A549 (cell line): Measurements from ENCODE around the gene ATP5F1D. TPM values are rescaled to one million over a fixed set of nuclear protein-coding genes. Genes with fewer than 3 reads are reported as not detected.
A peak's percentile ranks its signal among the peaks of the same experiment; 100 is the strongest.

Source experiments
- ATAC-seq, 2 experiments: fragments of 200-7000 bp in 1 of 2; fragments of >200 bp in 1 of 2; cut with Nextera tagmentation in 1 of 2; cut with Tn5 transposase in 1 of 2; 3 replicates each; pipeline versions ENCODE4 v1.8.0 to v1.9.1; 2018 to 2020; ENCODE audit warnings: mild to moderate bottlenecking in 1 of 2, moderate library complexity in 1 of 2
- CTCF ChIA-PET: fragments of 300-600 bp; sonication (Branson Sonifier 250); formaldehyde crosslinking; extraction: SDS; loops from one replicate; lab custom pipeline; 2021; ENCODE audit warnings: antibody characterized with exemption, inconsistent platforms; lab: Yijun Ruan, JAX
- POLR2A ChIA-PET: fragments of 350-600 bp; formaldehyde crosslinking; extraction: SDS; loops from one replicate; lab custom pipeline; 2021; ENCODE audit warnings: antibody characterized with exemption, inconsistent platforms; lab: Yijun Ruan, JAX
- DNase-seq, 2 experiments: peaks; one replicate each; pipeline versions ENCODE4 v3.0.0 to v3.0.0-alpha.2; 2011 to 2016; ENCODE audit warnings: low read depth in 1 of 2, low spot score in 1 of 2
- FAIRE-seq: peaks from 2 replicates; lab custom pipeline; 2011; peaks lifted over from hg19 to GRCh38; lab: Jason Lieb, UNC
- H3K27ac ChIP-seq, 2 experiments: fragments of >200 bp; sonication (Bioruptor Twin); formaldehyde crosslinking; 3 replicates each; pipeline ENCODE4 v1.5.1; 2016 to 2017
- H3K4me1 ChIP-seq: fragments of >200 bp; sonication (Bioruptor Twin); formaldehyde crosslinking; 3 replicates; pipeline ENCODE4 v1.6.1; 2016
- H3K4me2 ChIP-seq: fragments of >200 bp; sonication (Bioruptor Twin); formaldehyde crosslinking; 3 replicates; pipeline ENCODE4 v1.6.1; 2016
- H3K4me3 ChIP-seq: fragments of >200 bp; sonication (Bioruptor Twin); formaldehyde crosslinking; 3 replicates; pipeline ENCODE4 v1.5.1; 2016
- H3K9me3 ChIP-seq: fragments of >200 bp; sonication (Bioruptor Twin); formaldehyde crosslinking; 3 replicates; pipeline ENCODE4 v1.6.1; 2016
- ATOH8 ChIP-seq: fragments of 250-450 bp; sonication (Bioruptor Pico); IDR thresholded peaks from 2 replicates; pipeline ENCODE4 v1.5.0; 2020; ENCODE audit warnings: low read depth, mild to moderate bottlenecking, moderate library complexity
- CBX2 ChIP-seq: fragments of 200-600 bp; sonication (generic); IDR thresholded peaks from 2 replicates; pipeline ENCODE4 v1.6.1; 2016; ENCODE audit warnings: low read depth, mild to moderate bottlenecking, borderline replicate concordance
- CEBPB ChIP-seq, 2 experiments: fragments of >200 bp in 1 of 2; sonication (Bioruptor Twin) in 1 of 2; formaldehyde crosslinking in 1 of 2; IDR thresholded peaks; 2 replicates each; pipeline ENCODE4 v1.6.1; 2012 to 2016
- ESRRA ChIP-seq: fragments of 150-350 bp; IDR thresholded peaks from 2 replicates; pipeline ENCODE4 v1.6.1; 2014; ENCODE audit warnings: mild to moderate bottlenecking, low read length, borderline replicate concordance
- FOSB ChIP-seq: fragments of 250-450 bp; sonication (Bioruptor Pico); IDR thresholded peaks from 2 replicates; pipeline ENCODE4 v1.5.0; 2020; ENCODE audit warnings: mild to moderate bottlenecking, moderate library complexity
- GATA3 ChIP-seq: IDR thresholded peaks from 2 replicates; pipeline ENCODE4 v1.6.1; 2012; ENCODE audit warnings: borderline replicate concordance
- HDAC2 ChIP-seq: fragments of 200-600 bp; sonication (generic); IDR thresholded peaks from 2 replicates; pipeline ENCODE4 v1.6.1; 2016
- HEYL ChIP-seq: fragments of 250-450 bp; sonication (Bioruptor Pico); IDR thresholded peaks from 2 replicates; pipeline ENCODE4 v1.8.0; 2021; ENCODE audit warnings: mild to moderate bottlenecking, moderate library complexity
- JUNB ChIP-seq: fragments of >200 bp; sonication (Bioruptor Twin); formaldehyde crosslinking; IDR thresholded peaks from 2 replicates; pipeline ENCODE4 v1.6.1; 2016
- PBX3 ChIP-seq: IDR thresholded peaks from 2 replicates; pipeline ENCODE4 v1.6.1; 2012
- PHF8 ChIP-seq: fragments of 200-600 bp; sonication (generic); IDR thresholded peaks from 2 replicates; pipeline ENCODE4 v1.6.1; 2016; ENCODE audit warnings: low read depth, mild to moderate bottlenecking, antibody characterized with exemption, moderate library complexity, borderline replicate concordance
- POLR2A ChIP-seq: IDR thresholded peaks from 2 replicates; pipeline ENCODE4 v1.6.1; 2012; ENCODE audit warnings: mild to moderate bottlenecking, low read length
- RAD21 ChIP-seq, 2 experiments: fragments of >200 bp in 1 of 2; sonication (Bioruptor Twin) in 1 of 2; formaldehyde crosslinking in 1 of 2; IDR thresholded peaks in 1 of 2; conservative IDR thresholded peaks in 1 of 2; 2 replicates in 1 of 2; 3 replicates in 1 of 2; pipeline ENCODE4 v1.6.1; 2012 to 2018; ENCODE audit warnings: inconsistent platforms in 1 of 2
- REST ChIP-seq: fragments of 200-600 bp; sonication (generic); IDR thresholded peaks from 2 replicates; pipeline ENCODE4 v1.6.1; 2016; ENCODE audit warnings: antibody characterized with exemption, mild to moderate bottlenecking, moderate library complexity
- SREBF2 ChIP-seq: fragments of 450-650 bp; IDR thresholded peaks from 2 replicates; pipeline ENCODE4 v1.6.1; 2014; ENCODE audit warnings: mild to moderate bottlenecking, moderate library complexity
- TFCP2L1 ChIP-seq: fragments of 250-450 bp; sonication (Bioruptor Pico); IDR thresholded peaks from 2 replicates; pipeline ENCODE4 v1.5.0; 2021; ENCODE audit warnings: mild to moderate bottlenecking
- TP53 ChIP-seq: fragments of 250-450 bp; sonication (Bioruptor Pico); IDR thresholded peaks from 2 replicates; pipeline ENCODE4 v1.5.0; 2021; ENCODE audit warnings: mild to moderate bottlenecking, moderate library complexity
- ZFP36 ChIP-seq: fragments of 450-650 bp; IDR thresholded peaks from 2 replicates; pipeline ENCODE4 v1.6.1; 2014; ENCODE audit warnings: borderline replicate concordance; ENCODE audit not compliant: partially characterized antibody
- ZNF302 ChIP-seq: fragments of 250-450 bp; sonication (Bioruptor Pico); IDR thresholded peaks from 2 replicates; pipeline ENCODE4 v1.9.0; 2021; ENCODE audit warnings: inconsistent platforms, mild to moderate bottlenecking, moderate library complexity
- ZSCAN20 ChIP-seq: fragments of 250-450 bp; sonication (Bioruptor Pico); IDR thresholded peaks from 2 replicates; pipeline ENCODE4 v1.8.0; 2022; ENCODE audit warnings: mild to moderate bottlenecking, moderate library complexity
- WGBS: methylation state at CpG from one replicate; pipeline ENCODE4 v1.1.6; 2017; ENCODE audit errors: missing lambda C conversion rate; 5-methylcytosine and 5-hydroxymethylcytosine counted together
- polyA plus RNA-seq, 4 experiments: library from polyadenylated mRNA; depleted of rRNA in 3 of 4; stranded (reverse); fragments of >200 nt; fragmentation: RNase III in 1 of 4; extraction: RNeasy Plus Mini Kit Qiagen cat#74134 plus additional on column Dnase treatment in 1 of 4; gene quantifications; 2 replicates in 3 of 4; 3 replicates in 1 of 4; pipeline ENCODE4 v1.2.3, GENCODE V29; 2011 to 2017
- TF ChIP-seq, protein P1 (sequence below): fragments of 150-350 bp; IDR thresholded peaks from 2 replicates; pipeline ENCODE4 v1.6.1; 2014; ENCODE audit warnings: low read depth, mild to moderate bottlenecking, low read length
- TF ChIP-seq, protein P2 (sequence below): IDR thresholded peaks from 2 replicates; pipeline ENCODE4 v1.6.1; 2012
- TF ChIP-seq, protein P3 (sequence below): fragments of >200 bp; sonication (Bioruptor Twin); formaldehyde crosslinking; IDR thresholded peaks from 2 replicates; pipeline ENCODE4 v1.6.1; 2016

Gene ATP5F1D
- polyA plus RNA-seq, 2 of the 4 experiments (the other 2 are of a cell fraction) = 28.7 to 96.9 TPM

DNA sequence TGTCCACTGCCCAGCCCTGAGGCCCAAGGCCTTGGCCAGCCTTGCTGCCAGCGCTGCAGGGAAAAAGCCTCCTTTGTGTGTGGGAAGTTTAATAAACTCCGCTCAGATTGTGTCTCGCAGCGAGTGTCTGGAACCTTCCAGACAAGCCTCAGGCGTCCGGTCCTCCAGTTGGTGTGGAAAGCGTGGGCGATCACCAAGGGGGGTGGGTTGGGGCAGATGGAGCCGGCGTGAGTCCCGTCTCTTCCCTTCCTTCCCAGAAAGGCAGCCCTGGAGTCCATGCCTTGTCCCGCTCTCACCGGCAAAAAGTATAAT lies 31.4 kb upstream of the ATP5F1D start:
- no peak for FAIRE-seq
- CTCF ChIA-PET = interaction anchor here (0.9 to 3.5 kb wide), 2 partner anchors 10 to 13 kb away, joined by 3 to 17 read pairs; no protein-coding TSS in a partner anchor
- TF ChIP-seq CBX2 (no peak), ZSCAN20 (CRISPR knock-in tag) (no peak), HDAC2 (no peak), ZNF302 (CRISPR knock-in tag) (no peak), ESRRA (no peak), SREBF2 (no peak), CEBPB (IDR thresholded peaks at IDR 0.05) (no peak)
- TF ChIP-seq, all 56 proteins: peak for 0
- no peak for ATAC-seq
- H3K27ac ChIP-seq = peak overlapping the region in 1 of 2 experiments; percentile 60; a peak in 2 of 6 replicates
- 92% methylated on average over 6 of the region's 13 CpGs for WGBS
- no peaks in the 10 kb centered on the region for H3K9me3 ChIP-seq
- no peak for DNase-seq
- no peak overlapping the region for H3K4me3 ChIP-seq
- H3K4me2 ChIP-seq = no peak overlapping the region
- POLR2A ChIA-PET = no interaction called here
- H3K4me1 ChIP-seq = peaks cover 29% of the 10 kb centered on the region

- Histone ChIP-seq H3K4me1 (peaks cover 38% of the 10 kb centered on the region), H3K4me3 (no peak overlapping the region), H3K4me2 (no peak overlapping the region), H3K9me3 (no peaks in the 10 kb centered on the region), H3K27ac (no peak overlapping the region)
- TF ChIP-seq PBX3 (no peak), ZFP36 (no peak), GATA3 (no peak), SREBF2 (no peak), JUNB (no peak), POLR2A (no peak), TP53 (CRISPR knock-in tag) (no peak)
- TF ChIP-seq, protein P1, sequence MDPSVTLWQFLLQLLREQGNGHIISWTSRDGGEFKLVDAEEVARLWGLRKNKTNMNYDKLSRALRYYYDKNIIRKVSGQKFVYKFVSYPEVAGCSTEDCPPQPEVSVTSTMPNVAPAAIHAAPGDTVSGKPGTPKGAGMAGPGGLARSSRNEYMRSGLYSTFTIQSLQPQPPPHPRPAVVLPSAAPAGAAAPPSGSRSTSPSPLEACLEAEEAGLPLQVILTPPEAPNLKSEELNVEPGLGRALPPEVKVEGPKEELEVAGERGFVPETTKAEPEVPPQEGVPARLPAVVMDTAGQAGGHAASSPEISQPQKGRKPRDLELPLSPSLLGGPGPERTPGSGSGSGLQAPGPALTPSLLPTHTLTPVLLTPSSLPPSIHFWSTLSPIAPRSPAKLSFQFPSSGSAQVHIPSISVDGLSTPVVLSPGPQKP = no peak
- TF ChIP-seq, protein P2, sequence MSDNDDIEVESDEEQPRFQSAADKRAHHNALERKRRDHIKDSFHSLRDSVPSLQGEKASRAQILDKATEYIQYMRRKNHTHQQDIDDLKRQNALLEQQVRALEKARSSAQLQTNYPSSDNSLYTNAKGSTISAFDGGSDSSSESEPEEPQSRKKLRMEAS = no peak
- TF ChIP-seq, protein P3, sequence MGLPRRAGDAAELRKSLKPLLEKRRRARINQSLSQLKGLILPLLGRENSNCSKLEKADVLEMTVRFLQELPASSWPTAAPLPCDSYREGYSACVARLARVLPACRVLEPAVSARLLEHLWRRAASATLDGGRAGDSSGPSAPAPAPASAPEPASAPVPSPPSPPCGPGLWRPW = no peak
- 97% methylated on average over 28 of the region's 33 CpGs for WGBS
- FAIRE-seq (no peak), DNase-seq (peak in 1 of 2 experiments; percentile 47), ATAC-seq (no peak)
- POLR2A ChIA-PET = no interaction called here
- CTCF ChIA-PET = interaction anchor here (0.6 to 3.5 kb wide), 6 partner anchors 9 to 98 kb away, joined by 3 to 19 read pairs (median 4); no protein-coding TSS in a partner anchor
Measured at GRCh38 chr19:1211494-1212234, 29.9 kb upstream of the ATP5F1D start.

- no peak for FAIRE-seq
- no peak for DNase-seq
- WGBS = 89% methylated on average over 27 of the region's 39 CpGs
- Histone ChIP-seq H3K4me2 (no peak overlapping the region), H3K27ac (no peak overlapping the region; a peak in 1 of 6 replicates), H3K9me3 (no peaks in the 10 kb centered on the region), H3K4me3 (no peak overlapping the region), H3K4me1 (peaks cover 30% of the 10 kb centered on the region)
- ChIA-PET POLR2A (no interaction called here), CTCF (interaction anchor here (0.6 to 1.7 kb wide), 6 partner anchors 12 to 100 kb away, joined by 3 to 5 read pairs (median 4); no protein-coding TSS in a partner anchor)
- ATAC-seq = no peak
- TF ChIP-seq PHF8 (no peak), FOSB (CRISPR knock-in tag) (no peak), RAD21 (conservative IDR thresholded peaks at IDR 0.05 in 1 of 2, IDR thresholded peaks at IDR 0.05 in 1 of 2) (no peak), REST (no peak), HEYL (CRISPR knock-in tag) (no peak), TFCP2L1 (CRISPR knock-in tag) (no peak), ATOH8 (no peak)
- TF ChIP-seq, protein P1 = no peak
Measured at GRCh38 chr19:1213391-1214286, 27.9 kb upstream of the ATP5F1D start.
